ENCODE results near the gene C16orf96. TPM values are rescaled to one million over a fixed set of nuclear protein-coding genes. Genes with fewer than 3 reads are reported as not detected.
A peak's percentile ranks its signal among the peaks of the same experiment; 100 is the strongest.

The C16orf96 gene
- total RNA-seq, 1 donor from 2014 or later = 0.11 TPM

- H3K4me3 Mint-ChIP-seq = no peak overlapping the region
Measured at GRCh38 chr16:4601036-4601863, 45.1 kb downstream of the C16orf96 start.

GRCh38 chr16:4601864-4602186 lies 45.7 kb downstream of the C16orf96 start:
- peak overlapping the region; percentile 42 for H2AFZ ChIP-seq (replicated peaks)
- H3F3A ChIP-seq (ENCODE audit: low read depth) = peaks cover 9% of the 10 kb centered on the region
- H3K27ac ChIP-seq = no peak overlapping the region
- no peak overlapping the region for H3K4me3 Mint-ChIP-seq
- no peaks in the 10 kb centered on the region for H3K36me3 Mint-ChIP-seq
- peaks cover 12% of the 10 kb centered on the region for H3K27me3 Mint-ChIP-seq (ENCODE audit: insufficient read depth, low read depth)
- H3K79me2 ChIP-seq (ENCODE audit: low read depth) = no peaks in the 10 kb centered on the region
- H3K4me1 Mint-ChIP-seq = peaks cover 10% of the 10 kb centered on the region
- TF ChIP-seq EZH2 (IDR thresholded peaks at IDR 0.05) = no peak
- no peak for TF ChIP-seq CTCF (IDR thresholded peaks at IDR 0.05)
- no peak for TF ChIP-seq EZH2phosphoT487 (IDR thresholded peaks at IDR 0.05)
- H3K4me1 ChIP-seq = peaks cover 15% of the 10 kb centered on the region
- H3K4me2 ChIP-seq = peak overlapping the region; percentile 31
- no peaks in the 10 kb centered on the region for H3K27me3 ChIP-seq
- no peak overlapping the region for H3K27ac Mint-ChIP-seq
- no peaks in the 10 kb centered on the region for H4K20me1 ChIP-seq (ENCODE audit: low read depth)
- no peak overlapping the region for H3K9ac ChIP-seq
- H3K9me3 ChIP-seq (ENCODE audit: low read depth) = no peaks in the 10 kb centered on the region
- H3K4me3 ChIP-seq = no peak overlapping the region
- no peak for DNase-seq (ENCODE audit: low spot score)
- no peaks in the 10 kb centered on the region for H3K36me3 ChIP-seq
- H3K9me3 Mint-ChIP-seq = no peaks in the 10 kb centered on the region

More at GRCh38 chr16:4601036-4601863, 45.1 kb downstream of the C16orf96 start:
- H3K36me3 ChIP-seq = no peaks in the 10 kb centered on the region
- H3K27ac ChIP-seq = no peak overlapping the region
- Mint-ChIP-seq H3K27me3 (ENCODE audit: insufficient read depth, low read depth) (peaks cover 11% of the 10 kb centered on the region), H3K27ac (peak overlapping the region; percentile 60), H3K9me3 (no peaks in the 10 kb centered on the region), H3K4me1 (peaks cover 10% of the 10 kb centered on the region), H3K36me3 (no peaks in the 10 kb centered on the region)
- no peaks in the 10 kb centered on the region for H3K27me3 ChIP-seq
- peak overlapping the region; percentile 31 for H3K4me2 ChIP-seq
- no peak for DNase-seq (ENCODE audit: low spot score)
- no peaks in the 10 kb centered on the region for H3K9me3 ChIP-seq (ENCODE audit: low read depth)
- TF ChIP-seq EZH2phosphoT487 (IDR thresholded peaks at IDR 0.05) = no peak
- no peak for TF ChIP-seq CTCF (IDR thresholded peaks at IDR 0.05)
- no peak for TF ChIP-seq EZH2 (IDR thresholded peaks at IDR 0.05)
- H3K79me2 ChIP-seq (ENCODE audit: low read depth) = no peaks in the 10 kb centered on the region
- H3F3A ChIP-seq (ENCODE audit: low read depth) = peaks cover 9% of the 10 kb centered on the region
- H2AFZ ChIP-seq (replicated peaks) = peak overlapping the region; percentile 42
- no peak overlapping the region for H3K4me3 ChIP-seq
- no peak overlapping the region for H3K9ac ChIP-seq
- H3K4me1 ChIP-seq = peaks cover 15% of the 10 kb centered on the region
- no peaks in the 10 kb centered on the region for H4K20me1 ChIP-seq (ENCODE audit: low read depth)

- peaks cover 10% of the 10 kb centered on the region for H3K4me1 Mint-ChIP-seq
- no peaks in the 10 kb centered on the region for H3K36me3 Mint-ChIP-seq
- no peak overlapping the region for H3K4me3 Mint-ChIP-seq
- Histone ChIP-seq H3K27me3 (no peaks in the 10 kb centered on the region), H3K4me2 (peak overlapping the region; percentile 31), H4K20me1 (ENCODE audit: low read depth) (no peaks in the 10 kb centered on the region), H3K36me3 (no peaks in the 10 kb centered on the region), H3F3A (ENCODE audit: low read depth) (peaks cover 9% of the 10 kb centered on the region), H3K9me3 (ENCODE audit: low read depth) (no peaks in the 10 kb centered on the region), H3K79me2 (ENCODE audit: low read depth) (no peaks in the 10 kb centered on the region), H3K4me1 (peaks cover 15% of the 10 kb centered on the region), H3K9ac (no peak overlapping the region), H3K27ac (no peak overlapping the region), H2AFZ (replicated peaks) (no peak overlapping the region), H3K4me3 (no peak overlapping the region)
- no peaks in the 10 kb centered on the region for H3K9me3 Mint-ChIP-seq
- DNase-seq (ENCODE audit: low spot score) = no peak
- TF ChIP-seq EZH2 (IDR thresholded peaks at IDR 0.05) = no peak
- TF ChIP-seq CTCF (IDR thresholded peaks at IDR 0.05) = no peak
- no peak for TF ChIP-seq EZH2phosphoT487 (IDR thresholded peaks at IDR 0.05)
- H3K27ac Mint-ChIP-seq = no peak overlapping the region
- peaks cover 14% of the 10 kb centered on the region for H3K27me3 Mint-ChIP-seq (ENCODE audit: insufficient read depth, low read depth)
Measured at GRCh38 chr16:4602331-4602730, 46.2 kb downstream of the C16orf96 start.
